Keratinocyte (primary cell): ENCODE data around the gene SMYD3. TPM values are rescaled to one million over a fixed set of nuclear protein-coding genes. Genes with fewer than 3 reads are reported as not detected.

Experiments
- DNase-seq: peaks from one replicate; pipeline ENCODE4 v3.0.0-alpha.2; 2011; ENCODE audit warnings: low read depth, missing footprints, low spot score
- FAIRE-seq: peaks from 2 replicates; lab custom pipeline; 2011; peaks lifted over from hg19 to GRCh38; lab: Jason Lieb, UNC
- H2AFZ ChIP-seq: 2 replicates; pipeline ENCODE4 v1.6.0; 2012; ENCODE audit warnings: low read length, control low read depth, inconsistent platforms; ENCODE audit not compliant: control insufficient read depth
- H3K27ac ChIP-seq: 2 replicates; pipeline ENCODE4 v1.5.1; 2011; ENCODE audit warnings: low read length; ENCODE audit not compliant: control insufficient read depth, insufficient read depth
- H3K27me3 ChIP-seq: 3 replicates; pipeline ENCODE4 v1.6.0; 2011; ENCODE audit warnings: low read length; ENCODE audit not compliant: control insufficient read depth, insufficient read depth; ENCODE audit errors: extremely low read depth
- H3K36me3 ChIP-seq, 2 experiments: 2 replicates in 1 of 2; 3 replicates in 1 of 2; pipeline ENCODE4 v1.5.1; 2011; ENCODE audit warnings: low read length in 2 of 2, mild to moderate bottlenecking in 1 of 2; ENCODE audit not compliant: control insufficient read depth in 2 of 2, insufficient read depth in 2 of 2; ENCODE audit errors: extremely low read depth in 1 of 2
- H3K4me1 ChIP-seq: 3 replicates; pipeline ENCODE4 v1.5.1; 2011; ENCODE audit warnings: low read length; ENCODE audit not compliant: control insufficient read depth, insufficient read depth; ENCODE audit errors: extremely low read depth
- H3K4me2 ChIP-seq: 3 replicates; pipeline ENCODE4 v1.6.0; 2011; ENCODE audit warnings: low read depth, low read length; ENCODE audit not compliant: control insufficient read depth, insufficient read depth; ENCODE audit errors: extremely low read depth
- H3K4me3 ChIP-seq, 3 experiments: fragments of 200-600 bp in 1 of 3; sonication (generic) in 1 of 3; 2 replicates in 2 of 3; 3 replicates in 1 of 3; pipeline ENCODE4 v1.5.1; 2011 to 2016; ENCODE audit warnings: low read length in 3 of 3, mild to moderate bottlenecking in 3 of 3, control low read depth in 2 of 3, inconsistent platforms in 1 of 3, low read depth in 1 of 3, mixed read lengths in 1 of 3, mixed run types in 1 of 3, moderate library complexity in 1 of 3; ENCODE audit not compliant: control insufficient read depth in 2 of 3, insufficient read depth in 2 of 3; ENCODE audit errors: extremely low read depth in 1 of 3
- H3K79me2 ChIP-seq: 2 replicates; pipeline ENCODE4 v1.6.0; 2012; ENCODE audit warnings: low read length; ENCODE audit not compliant: control insufficient read depth, insufficient read depth
- H3K9ac ChIP-seq: 3 replicates; pipeline ENCODE4 v1.6.0; 2011; ENCODE audit warnings: low read length; ENCODE audit not compliant: control insufficient read depth, insufficient read depth; ENCODE audit errors: extremely low read depth
- H3K9me1 ChIP-seq: 3 replicates; pipeline ENCODE4 v1.6.0; 2011; ENCODE audit warnings: low read length; ENCODE audit not compliant: control insufficient read depth, insufficient read depth; ENCODE audit errors: extremely low read depth
- H3K9me3 ChIP-seq: 2 replicates; pipeline ENCODE4 v1.5.1; 2012; ENCODE audit warnings: low read depth, low read length; ENCODE audit not compliant: control insufficient read depth
- H4K20me1 ChIP-seq: 3 replicates; pipeline ENCODE4 v1.6.0; 2011; ENCODE audit warnings: low read length; ENCODE audit not compliant: control insufficient read depth, insufficient read depth; ENCODE audit errors: extremely low read depth
- CTCF ChIP-seq, 3 experiments: IDR thresholded peaks in 1 of 3; conservative IDR thresholded peaks in 1 of 3; optimal IDR thresholded peaks in 1 of 3; 2 replicates in 2 of 3; 3 replicates in 1 of 3; pipeline versions ENCODE3 to v1.5.1; 2011; ENCODE audit warnings: low read length in 3 of 3, mild to moderate bottlenecking in 3 of 3, moderate library complexity in 2 of 3, control low read depth in 1 of 3, inconsistent platforms in 1 of 3; ENCODE audit not compliant: insufficient read depth in 2 of 3; ENCODE audit errors: extremely low read depth in 1 of 3
- EZH2 ChIP-seq: IDR thresholded peaks from one replicate; pipeline ENCODE4 v1.6.1; 2012; ENCODE audit warnings: inconsistent platforms, mild to moderate bottlenecking, low read length, moderate library complexity
- dilution Hi-C: fragments of 300-500 bp; cut with MboI; formaldehyde crosslinking; loops from one replicate; pipeline ENCODE4 v1.7.0; 2020; ENCODE audit warnings: low sequenced_read_pairs; ENCODE audit not compliant: extremely low pct_ligation_motif_present
- polyA plus RNA-seq, 5 experiments: library from polyadenylated mRNA; depleted of rRNA in 3 of 5; stranded (reverse) in 3 of 5; stranded (forward) in 1 of 5; unstranded in 1 of 5; fragments of >200 nt; gene quantifications; 1 replicate in 1 of 5; 2 replicates in 3 of 5; 3 replicates in 1 of 5; pipeline versions ENCODE4 v1.2.1 to v1.2.3, GENCODE V29; 2011 to 2012; ENCODE audit warnings: missing spikeins in 2 of 5, low read depth in 1 of 5, low replicate concordance in 1 of 5

SMYD3 gene
- polyA plus RNA-seq, 1 donor (not counting 4 experiments of a cell fraction or from before 2014, with no cell fraction given), result 31.0 TPM

GRCh38 chr1:246058466-246058865 is 448.6 kb downstream of the SMYD3 start:
- Histone ChIP-seq H3K9me1 (no peaks in the 10 kb centered on the region), H2AFZ (no peak overlapping the region), H3K9ac (no peak overlapping the region), H3K27ac (no peak overlapping the region), H3K4me2 (no peak overlapping the region), H3K4me1 (no peaks in the 10 kb centered on the region), H3K4me3 (no peak overlapping the region), H3K27me3 (no peaks in the 10 kb centered on the region), H4K20me1 (no peaks in the 10 kb centered on the region), H3K9me3 (no peaks in the 10 kb centered on the region), H3K36me3 (no peaks in the 10 kb centered on the region), H3K79me2 (no peaks in the 10 kb centered on the region)
- FAIRE-seq, result no peak
- TF ChIP-seq CTCF (optimal IDR thresholded peaks at IDR 0.05 in 1 of 3, IDR thresholded peaks at IDR 0.05 in 1 of 3, conservative IDR thresholded peaks at IDR 0.05 in 1 of 3; ENCODE audit: extremely low read depth in 1 of 3, insufficient read depth in 2 of 3, low read length in 3 of 3) (no peak), EZH2 (no peak)
- dilution Hi-C loops, result no loop called here
- no peak for DNase-seq

DNA sequence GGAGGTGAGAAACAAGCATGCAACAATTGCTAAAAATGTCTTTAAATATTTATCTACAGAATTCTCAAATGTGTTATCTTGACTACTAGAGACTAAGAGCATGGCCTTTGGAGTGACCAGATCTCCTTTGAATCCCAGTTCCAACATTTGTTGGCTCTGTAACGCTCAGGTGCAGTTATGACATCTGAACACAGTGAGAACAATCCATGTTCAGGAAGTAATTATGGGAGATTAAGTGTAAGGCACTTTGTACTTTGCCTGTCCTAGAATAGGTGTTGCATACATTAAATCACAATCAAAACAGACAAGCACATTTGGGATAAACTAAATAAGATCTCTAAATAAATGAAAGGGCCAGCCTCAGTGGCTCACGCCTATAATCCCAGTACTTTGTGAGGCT is 454.5 kb downstream of the SMYD3 start:
- Histone ChIP-seq H3K36me3 (no peaks in the 10 kb centered on the region), H3K9ac (no peak overlapping the region), H3K79me2 (no peaks in the 10 kb centered on the region), H3K9me3 (no peaks in the 10 kb centered on the region), H2AFZ (no peak overlapping the region), H3K27me3 (no peaks in the 10 kb centered on the region), H3K27ac (no peak overlapping the region), H3K4me2 (no peak overlapping the region), H4K20me1 (no peaks in the 10 kb centered on the region), H3K9me1 (no peaks in the 10 kb centered on the region), H3K4me3 (no peak overlapping the region), H3K4me1 (no peaks in the 10 kb centered on the region)
- dilution Hi-C loops, result no loop called here
- DNase-seq (no peak), FAIRE-seq (no peak)
- no peak for TF ChIP-seq EZH2
- no peak for TF ChIP-seq CTCF (optimal IDR thresholded peaks at IDR 0.05 in 1 of 3, IDR thresholded peaks at IDR 0.05 in 1 of 3, conservative IDR thresholded peaks at IDR 0.05 in 1 of 3; ENCODE audit: extremely low read depth in 1 of 3, insufficient read depth in 2 of 3, low read length in 3 of 3)
